Smooth muscle cell (in vitro differentiated cells): ENCODE measurements around the gene PNMA8A. TPM values are rescaled to one million over a fixed set of nuclear protein-coding genes. Genes with fewer than 3 reads are reported as not detected.
A peak's percentile ranks its signal among the peaks of the same experiment; 100 is the strongest.

Experiments
- DNase-seq: peaks from one replicate; lab custom pipeline; 2025; ENCODE audit not compliant: unreplicated experiment; lab: John Stamatoyannopoulos, UW
- H2AFZ ChIP-seq: fragments of 200-600 bp; sonication (generic); 2 replicates; pipeline ENCODE4 v1.6.0; 2016; ENCODE audit warnings: antibody characterized with exemption, low read depth, mild to moderate bottlenecking
- H3F3A ChIP-seq: fragments of 200-600 bp; sonication (generic); 2 replicates; pipeline ENCODE4 v1.6.0; 2017; ENCODE audit warnings: antibody characterized with exemption, low read depth
- H3K27ac ChIP-seq: fragments of 200-600 bp; sonication (generic); 2 replicates; pipeline ENCODE4 v1.5.1; 2016; ENCODE audit warnings: low read depth, mild to moderate bottlenecking
- H3K27me3 ChIP-seq: fragments of 200-600 bp; sonication (generic); 2 replicates; pipeline ENCODE4 v1.6.1; 2016; ENCODE audit warnings: low read depth, mild to moderate bottlenecking
- H3K36me3 ChIP-seq: fragments of 200-600 bp; sonication (generic); 2 replicates; pipeline ENCODE4 v1.5.1; 2016; ENCODE audit warnings: low read depth
- H3K4me1 ChIP-seq: fragments of 200-600 bp; sonication (generic); 2 replicates; pipeline ENCODE4 v1.5.1; 2016; ENCODE audit warnings: low read depth
- H3K4me2 ChIP-seq: fragments of 200-600 bp; sonication (generic); 2 replicates; pipeline ENCODE4 v1.6.0; 2016; ENCODE audit warnings: mild to moderate bottlenecking
- H3K4me3 ChIP-seq: fragments of 200-600 bp; sonication (generic); 2 replicates; pipeline ENCODE4 v1.5.1; 2016; ENCODE audit warnings: mild to moderate bottlenecking
- H3K79me2 ChIP-seq: fragments of 200-600 bp; sonication (generic); 2 replicates; pipeline ENCODE4 v1.6.0; 2016; ENCODE audit warnings: low read depth, mild to moderate bottlenecking
- H3K9ac ChIP-seq: fragments of 200-600 bp; sonication (generic); 2 replicates; pipeline ENCODE4 v1.6.0; 2016; ENCODE audit warnings: low read depth
- H3K9me3 ChIP-seq: fragments of 200-600 bp; sonication (generic); replicated peaks from 2 replicates; pipeline ENCODE4 v1.5.1; 2016; ENCODE audit warnings: low read depth
- H4K20me1 ChIP-seq: fragments of 200-600 bp; sonication (generic); 2 replicates; pipeline ENCODE4 v1.6.0; 2016; ENCODE audit warnings: low read depth
- CTCF ChIP-seq: fragments of 200-600 bp; sonication (generic); IDR thresholded peaks from 2 replicates; pipeline ENCODE4 v1.5.1; 2017; ENCODE audit warnings: borderline replicate concordance, mild to moderate bottlenecking, antibody characterized with exemption; ENCODE audit not compliant: insufficient read depth, poor library complexity, severe bottlenecking
- WGBS: methylation state at CpG from one replicate; pipeline ENCODE4 v1.1.7; 2016; ENCODE audit warnings: low lambda C conversion rate; 5-methylcytosine and 5-hydroxymethylcytosine counted together
- polyA plus RNA-seq: library from polyadenylated mRNA; unstranded; fragments of >200 nt; fragmentation: Nextera tagmentation; extraction: Ambion mirVana; gene quantifications from 2 replicates; pipeline ENCODE4 v1.2.1, GENCODE V29; 2016
- total RNA-seq: library from RNA; depleted of rRNA; stranded (reverse); fragments of >200 nt; gene quantifications from 2 replicates; pipeline ENCODE4 v1.2.3, GENCODE V29; 2014

The PNMA8A gene
- total and polyA plus RNA-seq, 2 experiments from 2014 or later: 3.6 to 16.4 TPM

- Histone ChIP-seq H3K9me3 (no peaks in the 10 kb centered on the region), H3K4me3 (peak overlapping the region; percentile 23), H3K27me3 (no peaks in the 10 kb centered on the region), H4K20me1 (no peaks in the 10 kb centered on the region), H3K79me2 (no peaks in the 10 kb centered on the region), H3K9ac (no peak overlapping the region), H3K27ac (no peak overlapping the region), H3F3A (no peaks in the 10 kb centered on the region), H2AFZ (no peak overlapping the region), H3K4me2 (peak overlapping the region; percentile 78), H3K4me1 (peaks cover 15% of the 10 kb centered on the region), H3K36me3 (no peaks in the 10 kb centered on the region)
- 45% methylated on average over 75 of the region's 92 CpGs for WGBS
- DNase-seq: no peak
- no peak for TF ChIP-seq CTCF
These were observed 22.1 kb upstream of the PNMA8A start for GRCh38 chr19:46493236-46494145.

- Histone ChIP-seq H3K27ac (no peak overlapping the region), H3F3A (no peaks in the 10 kb centered on the region), H3K4me2 (peak overlapping the region; percentile 78), H2AFZ (no peak overlapping the region), H3K4me3 (peak overlapping the region; percentile 23), H4K20me1 (no peaks in the 10 kb centered on the region), H3K4me1 (peaks cover 15% of the 10 kb centered on the region), H3K9ac (no peak overlapping the region), H3K36me3 (no peaks in the 10 kb centered on the region), H3K27me3 (no peaks in the 10 kb centered on the region), H3K79me2 (no peaks in the 10 kb centered on the region), H3K9me3 (no peaks in the 10 kb centered on the region)
- WGBS: 42% methylated on average over 15 of the region's 17 CpGs
- no peak for TF ChIP-seq CTCF
- no peak for DNase-seq
These were observed 21.5 kb upstream of the PNMA8A start for GRCh38 chr19:46492841-46493235.

- H3K9me3 ChIP-seq: no peaks in the 10 kb centered on the region
- no peaks in the 10 kb centered on the region for H3K79me2 ChIP-seq
- no peak overlapping the region for H3K4me3 ChIP-seq
- H2AFZ ChIP-seq: no peak overlapping the region
- H3K9ac ChIP-seq: no peak overlapping the region
- H3K27me3 ChIP-seq: no peaks in the 10 kb centered on the region
- no peak overlapping the region for H3K4me2 ChIP-seq
- peaks cover 19% of the 10 kb centered on the region for H3K4me1 ChIP-seq
- H3K27ac ChIP-seq: no peak overlapping the region
- no peak for DNase-seq
- H4K20me1 ChIP-seq: no peaks in the 10 kb centered on the region
- H3F3A ChIP-seq: no peaks in the 10 kb centered on the region
- no peak for TF ChIP-seq CTCF
- 87% methylated on average over 18 of the region's 18 CpGs for WGBS
- H3K36me3 ChIP-seq: no peaks in the 10 kb centered on the region
These were observed 20.8 kb upstream of the PNMA8A start for GRCh38 chr19:46491975-46492682.
